ENCODE results near the gene KRCC1. TPM values are rescaled to one million over a fixed set of nuclear protein-coding genes. Genes with fewer than 3 reads are reported as not detected.

KRCC1 gene
- 21.5 and 25.6 TPM in 2 replicates for total RNA-seq

GRCh38 chr2:88055371-88056128 is at the start of gene KRCC1:
TSS of gene KRCC1 (minus strand) at chr2:88055783. CDS start at chr2:88028563, 27,220 bp downstream.

DNA sequence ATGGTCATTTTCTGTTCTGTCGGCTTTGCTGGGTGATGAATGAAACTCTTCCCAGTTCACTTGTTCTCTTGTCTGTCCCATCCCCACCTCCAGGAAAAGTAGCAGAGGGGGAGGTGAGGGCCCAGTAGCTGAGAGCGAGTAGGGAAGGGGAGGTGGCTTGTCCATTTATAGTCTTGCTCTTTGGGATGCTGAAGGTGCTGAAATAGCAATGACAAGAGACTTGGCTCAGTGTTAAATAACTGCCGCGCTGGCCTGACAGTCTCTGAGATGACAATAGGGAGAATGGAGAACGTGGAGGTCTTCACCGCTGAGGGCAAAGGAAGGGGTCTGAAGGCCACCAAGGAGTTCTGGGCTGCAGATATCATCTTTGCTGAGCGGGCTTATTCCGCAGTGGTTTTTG is 12.0 kb upstream of the KRCC1 start, which contains the start of gene SMYD1:
Gene SMYD1 (plus strand): TSS at position 228 of the 400 bp plus-strand sequence. CDS start 40 bp downstream, at position 268.

GRCh38 chr2:88016086-88016959 is 39.3 kb downstream of the KRCC1 start, which contains the start of gene RNU2-63P:
TSS of gene RNU2-63P (minus strand) at chr2:88016547.

Other genes starting within 250 kb of the KRCC1 start
- 1.3 and 3.2 TPM in 2 replicates for gene RGPD2, start 230.0 kb downstream of the KRCC1 start, total RNA-seq
- 33.8 TPM in 1 of 2 replicates, not detected in the other for gene RNU2-63P, start 39.2 kb downstream of the KRCC1 start, total RNA-seq
- not detected in 2 replicates for gene SMYD1, start 12.0 kb upstream of the KRCC1 start, total RNA-seq
- not detected in 2 replicates for gene FABP1, start 72.3 kb upstream of the KRCC1 start, total RNA-seq
- 2.4 and 5.5 TPM in 2 replicates for gene THNSL2, start 114.6 kb upstream of the KRCC1 start, total RNA-seq